Thyroid gland (tissue), 4 donors: ENCODE data around the gene HIVEP2.

Experiments
- POLR2A ChIP-seq, 2 donors: fragments of 450-650 bp; IDR thresholded peaks; one replicate each; pipeline ENCODE4 v1.6.1; 2017; ENCODE audit warnings: antibody characterized with exemption in 2 of 2, mild to moderate bottlenecking in 2 of 2, moderate library complexity in 1 of 2
- TF ChIP-seq, protein P1 (sequence below), 6 experiments: fragments of 200-600 bp in 3 of 6; fragments of 450-650 bp in 3 of 6; sonication (generic) in 3 of 6; IDR thresholded peaks; one replicate each; pipeline ENCODE4 v1.5.1; 2016 to 2019; ENCODE audit warnings: antibody characterized with exemption in 6 of 6, mild to moderate bottlenecking in 2 of 6, inconsistent platforms in 1 of 6, moderate library complexity in 1 of 6

- TF ChIP-seq POLR2A (IDR thresholded peaks at IDR 0.05) = peak; percentile 28 to 94
- TF ChIP-seq, protein P1, sequence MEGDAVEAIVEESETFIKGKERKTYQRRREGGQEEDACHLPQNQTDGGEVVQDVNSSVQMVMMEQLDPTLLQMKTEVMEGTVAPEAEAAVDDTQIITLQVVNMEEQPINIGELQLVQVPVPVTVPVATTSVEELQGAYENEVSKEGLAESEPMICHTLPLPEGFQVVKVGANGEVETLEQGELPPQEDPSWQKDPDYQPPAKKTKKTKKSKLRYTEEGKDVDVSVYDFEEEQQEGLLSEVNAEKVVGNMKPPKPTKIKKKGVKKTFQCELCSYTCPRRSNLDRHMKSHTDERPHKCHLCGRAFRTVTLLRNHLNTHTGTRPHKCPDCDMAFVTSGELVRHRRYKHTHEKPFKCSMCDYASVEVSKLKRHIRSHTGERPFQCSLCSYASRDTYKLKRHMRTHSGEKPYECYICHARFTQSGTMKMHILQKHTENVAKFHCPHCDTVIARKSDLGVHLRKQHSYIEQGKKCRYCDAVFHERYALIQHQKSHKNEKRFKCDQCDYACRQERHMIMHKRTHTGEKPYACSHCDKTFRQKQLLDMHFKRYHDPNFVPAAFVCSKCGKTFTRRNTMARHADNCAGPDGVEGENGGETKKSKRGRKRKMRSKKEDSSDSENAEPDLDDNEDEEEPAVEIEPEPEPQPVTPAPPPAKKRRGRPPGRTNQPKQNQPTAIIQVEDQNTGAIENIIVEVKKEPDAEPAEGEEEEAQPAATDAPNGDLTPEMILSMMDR (IDR thresholded peaks at IDR 0.05) = no peak
Observed at GRCh38 chr6:142946181-142946923, 1.4 kb upstream of the HIVEP2 start.
